Neutrophil (primary cell): ENCODE data around the gene NCDN.

ENCODE experiments used
- H3K27ac ChIP-seq: fragments of 200-600 bp; sonication (generic); 2 replicates; pipeline ENCODE4 v1.5.1; 2016; ENCODE audit warnings: mild to moderate bottlenecking, moderate library complexity
- H3K27me3 ChIP-seq: fragments of 200-600 bp; sonication (generic); 2 replicates; pipeline ENCODE4 v1.6.0; 2016; ENCODE audit warnings: mild to moderate bottlenecking
- H3K36me3 ChIP-seq: fragments of 200-600 bp; sonication (generic); 2 replicates; pipeline ENCODE4 v1.5.1; 2017
- H3K4me1 ChIP-seq, 2 experiments: fragments of 200-600 bp in 1 of 2; sonication (generic) in 1 of 2; 1 replicate in 1 of 2; 2 replicates in 1 of 2; pipeline versions ENCODE4 v1.5.1 to v1.6.1; 2013 to 2016; ENCODE audit warnings: low read depth in 1 of 2, low read length in 1 of 2, mild to moderate bottlenecking in 1 of 2, moderate library complexity in 1 of 2; ENCODE audit not compliant: control insufficient read depth in 1 of 2, insufficient read depth in 1 of 2
- H3K4me3 ChIP-seq, 2 experiments: fragments of 200-600 bp in 1 of 2; sonication (generic) in 1 of 2; 1 replicate in 1 of 2; 2 replicates in 1 of 2; pipeline ENCODE4 v1.5.1; 2013 to 2016; ENCODE audit warnings: low read depth in 1 of 2, low read length in 1 of 2, mild to moderate bottlenecking in 1 of 2, moderate library complexity in 1 of 2
- H3K9me3 ChIP-seq: fragments of 200-600 bp; sonication (generic); 2 replicates; pipeline ENCODE4 v1.5.1; 2016
- TF ChIP-seq, protein P1 (sequence below): fragments of 200-600 bp; sonication (generic); IDR thresholded peaks from 2 replicates; pipeline ENCODE4 v1.5.1; 2016; ENCODE audit warnings: antibody characterized with exemption

The NCDN gene, protein sequence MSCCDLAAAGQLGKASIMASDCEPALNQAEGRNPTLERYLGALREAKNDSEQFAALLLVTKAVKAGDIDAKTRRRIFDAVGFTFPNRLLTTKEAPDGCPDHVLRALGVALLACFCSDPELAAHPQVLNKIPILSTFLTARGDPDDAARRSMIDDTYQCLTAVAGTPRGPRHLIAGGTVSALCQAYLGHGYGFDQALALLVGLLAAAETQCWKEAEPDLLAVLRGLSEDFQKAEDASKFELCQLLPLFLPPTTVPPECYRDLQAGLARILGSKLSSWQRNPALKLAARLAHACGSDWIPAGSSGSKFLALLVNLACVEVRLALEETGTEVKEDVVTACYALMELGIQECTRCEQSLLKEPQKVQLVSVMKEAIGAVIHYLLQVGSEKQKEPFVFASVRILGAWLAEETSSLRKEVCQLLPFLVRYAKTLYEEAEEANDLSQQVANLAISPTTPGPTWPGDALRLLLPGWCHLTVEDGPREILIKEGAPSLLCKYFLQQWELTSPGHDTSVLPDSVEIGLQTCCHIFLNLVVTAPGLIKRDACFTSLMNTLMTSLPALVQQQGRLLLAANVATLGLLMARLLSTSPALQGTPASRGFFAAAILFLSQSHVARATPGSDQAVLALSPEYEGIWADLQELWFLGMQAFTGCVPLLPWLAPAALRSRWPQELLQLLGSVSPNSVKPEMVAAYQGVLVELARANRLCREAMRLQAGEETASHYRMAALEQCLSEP

DNA sequence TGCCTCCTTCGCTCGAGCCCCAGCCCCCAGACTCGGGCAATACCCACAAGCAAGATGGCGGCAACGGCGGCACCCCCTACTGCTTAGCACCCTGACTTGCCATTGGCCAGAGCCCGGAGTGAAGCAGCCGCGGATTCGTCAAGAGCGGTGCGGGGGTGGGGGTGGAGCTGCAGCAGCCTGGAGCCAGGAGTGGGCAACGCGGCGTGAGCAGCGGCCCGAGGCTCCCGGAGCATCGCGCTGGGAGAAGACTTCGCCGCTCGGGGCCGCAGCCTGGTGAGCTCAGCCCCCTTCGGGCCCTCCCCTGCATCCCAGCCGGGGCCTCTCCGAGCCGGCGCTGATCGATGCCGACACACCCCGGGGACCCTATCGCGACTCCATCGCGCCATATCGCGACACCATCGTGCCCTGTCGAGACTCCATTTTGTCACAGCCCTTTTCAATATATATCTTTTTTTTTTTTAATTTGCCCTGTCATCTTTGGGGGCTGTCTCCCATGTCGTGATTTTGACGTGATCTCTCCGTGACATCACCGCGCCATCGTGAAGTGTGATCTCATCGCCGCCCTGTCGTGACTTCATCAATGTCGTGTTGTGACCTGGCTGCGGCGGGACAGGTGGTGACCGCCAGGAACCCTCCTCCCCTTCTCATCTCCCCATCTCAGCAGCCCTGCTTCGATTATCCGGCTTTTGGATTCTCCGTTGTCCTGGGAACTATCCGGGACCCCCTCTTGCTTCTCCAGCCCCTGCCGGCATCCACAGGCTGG, at the start of gene NCDN:
Gene NCDN, plus strand, starts transcription at position 189 of the 763 bp plus-strand sequence. Its CDS starts 392 bp downstream, at position 581.
- H3K36me3 ChIP-seq: peaks cover 9% of the 10 kb centered on the region
- peaks cover 43 to 52% of the 10 kb centered on the region in 2 experiments for H3K4me1 ChIP-seq
- no peaks in the 10 kb centered on the region for H3K9me3 ChIP-seq
- TF ChIP-seq, protein P1, sequence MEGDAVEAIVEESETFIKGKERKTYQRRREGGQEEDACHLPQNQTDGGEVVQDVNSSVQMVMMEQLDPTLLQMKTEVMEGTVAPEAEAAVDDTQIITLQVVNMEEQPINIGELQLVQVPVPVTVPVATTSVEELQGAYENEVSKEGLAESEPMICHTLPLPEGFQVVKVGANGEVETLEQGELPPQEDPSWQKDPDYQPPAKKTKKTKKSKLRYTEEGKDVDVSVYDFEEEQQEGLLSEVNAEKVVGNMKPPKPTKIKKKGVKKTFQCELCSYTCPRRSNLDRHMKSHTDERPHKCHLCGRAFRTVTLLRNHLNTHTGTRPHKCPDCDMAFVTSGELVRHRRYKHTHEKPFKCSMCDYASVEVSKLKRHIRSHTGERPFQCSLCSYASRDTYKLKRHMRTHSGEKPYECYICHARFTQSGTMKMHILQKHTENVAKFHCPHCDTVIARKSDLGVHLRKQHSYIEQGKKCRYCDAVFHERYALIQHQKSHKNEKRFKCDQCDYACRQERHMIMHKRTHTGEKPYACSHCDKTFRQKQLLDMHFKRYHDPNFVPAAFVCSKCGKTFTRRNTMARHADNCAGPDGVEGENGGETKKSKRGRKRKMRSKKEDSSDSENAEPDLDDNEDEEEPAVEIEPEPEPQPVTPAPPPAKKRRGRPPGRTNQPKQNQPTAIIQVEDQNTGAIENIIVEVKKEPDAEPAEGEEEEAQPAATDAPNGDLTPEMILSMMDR: peak; percentile 20
- peak within 1 kb of the TSS; percentile 97 for H3K27ac ChIP-seq
- no peaks in the 10 kb centered on the region for H3K27me3 ChIP-seq
- H3K4me3 ChIP-seq: peak within 1 kb of the TSS; percentile 84 to 96

DNA sequence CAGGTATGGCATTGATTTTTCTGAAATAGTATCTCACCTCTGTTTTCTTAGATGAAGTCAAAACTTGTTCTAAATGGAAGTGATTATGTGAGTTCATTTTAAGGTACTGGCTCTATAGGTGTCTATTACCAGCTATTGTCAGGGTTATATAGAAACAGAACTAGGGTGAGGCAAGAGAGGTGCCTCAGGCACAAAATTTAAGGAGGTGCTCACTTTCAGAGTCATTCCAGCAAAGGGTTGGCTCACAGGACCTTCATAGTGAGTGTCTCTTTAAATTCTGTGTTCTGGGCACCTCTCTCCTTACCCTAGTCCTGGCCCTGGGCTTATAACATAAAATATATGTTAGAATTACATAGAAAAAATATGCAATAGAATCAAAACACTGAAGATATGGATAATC, 49.7 kb upstream of the NCDN start:
- H3K36me3 ChIP-seq: peaks cover 19% of the 10 kb centered on the region
- no peaks in the 10 kb centered on the region for H3K4me1 ChIP-seq
- H3K4me3 ChIP-seq: no peak overlapping the region
- no peaks in the 10 kb centered on the region for H3K27me3 ChIP-seq
- TF ChIP-seq, protein P1: no peak
- H3K9me3 ChIP-seq: no peaks in the 10 kb centered on the region
- H3K27ac ChIP-seq: no peak overlapping the region

DNA sequence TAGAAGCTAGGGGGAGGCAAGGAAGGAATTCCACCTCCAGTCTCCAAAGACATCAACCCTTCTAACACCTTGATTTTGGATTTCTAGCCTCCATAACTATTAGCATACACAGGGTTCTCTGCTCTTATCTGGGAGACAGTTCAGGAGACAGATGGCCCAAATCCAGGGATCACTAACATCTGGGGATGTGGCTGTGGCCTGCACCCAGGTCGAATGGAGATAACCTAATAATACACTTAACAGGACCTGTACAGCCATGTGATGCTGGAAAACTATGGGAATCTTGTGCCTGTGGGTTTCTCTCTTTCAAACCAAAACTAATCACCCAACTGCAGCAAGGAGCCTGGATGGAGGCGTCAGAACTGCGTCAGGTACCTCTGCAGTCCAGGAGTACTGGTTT, 48.0 kb upstream of the NCDN start:
- Histone ChIP-seq H3K4me1 (no peaks in the 10 kb centered on the region), H3K36me3 (peaks cover 19% of the 10 kb centered on the region), H3K9me3 (no peaks in the 10 kb centered on the region), H3K27me3 (no peaks in the 10 kb centered on the region), H3K4me3 (no peak overlapping the region), H3K27ac (no peak overlapping the region)
- TF ChIP-seq, protein P1: no peak

DNA sequence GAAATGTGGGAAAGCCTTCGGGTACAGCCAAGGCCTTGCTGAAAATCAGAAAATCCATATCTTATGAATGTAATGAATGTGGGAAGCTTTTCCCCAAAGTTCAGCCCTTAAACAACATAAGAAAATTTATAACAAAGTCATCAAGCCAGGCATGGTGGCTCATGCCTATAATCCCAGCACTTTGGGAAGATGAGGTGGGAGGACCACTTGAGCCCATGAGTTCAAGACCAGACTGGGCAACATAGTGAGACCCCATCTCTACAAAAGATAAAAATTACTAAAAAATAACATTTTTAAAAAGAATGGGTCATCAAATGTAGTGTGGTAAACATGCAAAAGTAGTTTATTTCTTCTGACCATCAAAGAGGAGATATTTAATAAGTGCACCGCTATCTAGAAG, 46.3 kb upstream of the NCDN start:
- Histone ChIP-seq H3K9me3 (no peaks in the 10 kb centered on the region), H3K36me3 (peaks cover 6% of the 10 kb centered on the region), H3K27ac (no peak overlapping the region), H3K27me3 (no peaks in the 10 kb centered on the region), H3K4me1 (no peaks in the 10 kb centered on the region), H3K4me3 (no peak overlapping the region)
- TF ChIP-seq, protein P1: no peak

DNA sequence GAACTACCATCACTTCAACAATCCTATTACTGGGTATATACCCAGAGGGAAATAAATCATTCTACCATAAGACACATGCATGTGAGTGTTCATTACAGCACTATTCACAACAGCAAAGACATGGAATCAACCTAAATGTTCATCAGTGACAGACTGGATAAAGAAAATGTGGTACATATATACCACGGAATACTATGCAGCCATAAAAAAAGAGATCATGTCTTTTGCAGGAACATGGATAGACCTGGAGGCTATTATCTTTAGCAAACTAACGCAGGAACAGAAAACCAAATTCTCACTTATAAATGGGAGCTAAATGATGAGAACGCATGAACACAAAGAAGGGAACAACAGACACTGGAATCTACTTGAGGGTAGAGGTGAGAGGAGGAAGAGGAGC, 39.4 kb upstream of the NCDN start:
- TF ChIP-seq, protein P1: no peak
- H3K27me3 ChIP-seq: no peaks in the 10 kb centered on the region
- H3K27ac ChIP-seq: no peak overlapping the region
- no peak overlapping the region for H3K4me3 ChIP-seq
- H3K9me3 ChIP-seq: no peaks in the 10 kb centered on the region
- no peaks in the 10 kb centered on the region for H3K36me3 ChIP-seq
- no peaks in the 10 kb centered on the region for H3K4me1 ChIP-seq
